Lower lobe of right lung (tissue), 2 donors: ENCODE measurements around the gene APPL1. TPM values are rescaled to one million over a fixed set of nuclear protein-coding genes. Genes with fewer than 3 reads are reported as not detected.

Experiments used
- ATAC-seq, 2 donors: fragments of 200-7000 bp; cut with Tn5 transposase; one replicate each; pipeline ENCODE4 v1.9.1; 2020 to 2022; ENCODE audit warnings: mild to moderate bottlenecking in 2 of 2, moderate library complexity in 2 of 2
- DNase-seq: peaks from one replicate; pipeline ENCODE4 v3.0.0-alpha.2; 2020
- H3K27ac ChIP-seq: fragments of 200-600 bp; one replicate; pipeline ENCODE4 v1.8.0; 2022
- H3K27me3 ChIP-seq: fragments of 200-600 bp; one replicate; pipeline ENCODE4 v1.8.0; 2022; ENCODE audit warnings: low read depth
- H3K36me3 ChIP-seq: fragments of 200-600 bp; one replicate; pipeline ENCODE4 v1.8.0; 2022; ENCODE audit warnings: mild to moderate bottlenecking
- H3K4me1 ChIP-seq: fragments of 200-600 bp; one replicate; pipeline ENCODE4 v1.8.0; 2022
- H3K4me3 ChIP-seq: fragments of 200-600 bp; one replicate; pipeline ENCODE4 v1.8.0; 2022; ENCODE audit warnings: mild to moderate bottlenecking
- H3K9me3 ChIP-seq: fragments of 200-600 bp; one replicate; pipeline ENCODE4 v1.8.0; 2022
- intact Hi-C: fragments of 100-400 bp; cut with DNase I; formaldehyde crosslinking; loops from one replicate; pipeline ENCODE4 v1.11.0; 2022
- total RNA-seq: library from RNA; stranded (reverse); fragmentation: NEBNext Ultra II Directional; extraction: Animal tissue kit (Norgen Biotek cat#: 25700); gene quantifications from one replicate; pipeline ENCODE4 v1.2.1, GENCODE V29; 2021
- TF ChIP-seq, protein P1 (sequence below): fragments of 200-600 bp; IDR thresholded peaks from one replicate; pipeline ENCODE4 v1.8.0; 2022; ENCODE audit warnings: antibody characterized with exemption, mild to moderate bottlenecking
- donor health status: DM: no; HTN: yes; CAD: no; lungs with severe emphysema.

Gene APPL1
- total RNA-seq, 1 donor from 2014 or later, result 45.5 TPM

DNA sequence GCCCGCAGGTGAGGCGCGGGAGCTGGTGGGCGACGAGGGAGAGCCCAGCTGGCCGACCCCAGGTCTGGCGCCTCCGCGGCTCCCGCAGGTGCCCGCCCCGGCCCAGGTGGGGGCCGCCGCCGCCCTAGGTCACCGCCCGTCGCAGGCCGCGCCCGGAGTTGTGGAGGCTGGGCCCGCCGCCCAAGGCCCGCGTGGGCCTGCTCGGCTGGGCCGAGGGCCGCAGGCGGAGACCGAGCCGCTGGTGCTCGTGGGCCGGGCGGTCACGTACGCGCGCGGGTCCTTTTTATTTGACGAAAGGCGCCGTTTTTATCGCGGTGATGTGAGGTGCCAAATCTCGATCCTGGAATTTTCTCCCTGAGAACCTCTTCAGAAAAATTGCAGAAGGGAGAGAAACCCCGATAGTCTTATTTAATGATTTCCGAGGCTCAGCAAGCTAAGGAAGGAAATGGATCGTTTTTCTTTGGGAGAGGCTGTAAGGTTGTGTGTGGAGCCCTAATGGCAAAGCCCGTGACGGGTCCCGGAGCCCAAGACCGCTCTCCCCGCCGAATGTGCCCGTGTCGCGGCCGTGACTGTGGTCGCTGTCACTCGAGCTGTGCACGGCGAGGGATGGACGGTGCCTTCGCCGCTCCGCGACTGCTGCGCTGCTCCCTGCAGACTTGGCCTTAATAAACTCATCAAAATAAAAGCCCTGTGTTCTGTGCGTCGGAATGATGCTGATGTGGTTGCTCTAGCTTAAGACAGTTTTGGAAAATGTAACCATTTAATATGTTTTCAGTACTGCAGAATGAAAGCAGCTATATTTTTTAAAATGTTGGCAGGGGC, 612 bp downstream of the APPL1 start:
- Histone ChIP-seq H3K9me3 (no peaks in the 10 kb centered on the region), H3K4me1 (peaks cover 32% of the 10 kb centered on the region)

DNA sequence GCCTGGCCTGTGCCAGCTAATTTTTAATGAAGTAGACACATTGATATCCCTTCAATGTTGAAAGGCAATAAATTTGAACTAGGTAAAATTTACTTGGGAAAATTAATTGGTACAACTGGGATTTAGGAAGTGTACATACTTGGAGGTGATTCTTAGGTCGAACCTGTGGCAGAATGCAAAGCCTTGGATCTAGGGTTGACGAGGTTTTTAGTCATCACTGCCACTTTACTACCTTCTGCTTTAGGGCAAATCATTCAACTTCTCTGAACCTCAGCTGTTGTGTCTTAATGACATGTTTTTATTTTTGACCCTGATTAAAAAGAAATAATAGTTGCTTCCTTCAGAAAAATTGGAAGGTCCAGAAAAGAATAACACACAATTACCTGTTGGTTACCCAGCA, 2.5 kb downstream of the APPL1 start:
- Histone ChIP-seq H3K36me3 (no peaks in the 10 kb centered on the region), H3K27me3 (no peaks in the 10 kb centered on the region), H3K4me3 (no peak overlapping the region), H3K27ac (no peak overlapping the region), H3K4me1 (peaks cover 32% of the 10 kb centered on the region), H3K9me3 (no peaks in the 10 kb centered on the region)
- intact Hi-C loops, result no loop called here
- TF ChIP-seq, protein P1, sequence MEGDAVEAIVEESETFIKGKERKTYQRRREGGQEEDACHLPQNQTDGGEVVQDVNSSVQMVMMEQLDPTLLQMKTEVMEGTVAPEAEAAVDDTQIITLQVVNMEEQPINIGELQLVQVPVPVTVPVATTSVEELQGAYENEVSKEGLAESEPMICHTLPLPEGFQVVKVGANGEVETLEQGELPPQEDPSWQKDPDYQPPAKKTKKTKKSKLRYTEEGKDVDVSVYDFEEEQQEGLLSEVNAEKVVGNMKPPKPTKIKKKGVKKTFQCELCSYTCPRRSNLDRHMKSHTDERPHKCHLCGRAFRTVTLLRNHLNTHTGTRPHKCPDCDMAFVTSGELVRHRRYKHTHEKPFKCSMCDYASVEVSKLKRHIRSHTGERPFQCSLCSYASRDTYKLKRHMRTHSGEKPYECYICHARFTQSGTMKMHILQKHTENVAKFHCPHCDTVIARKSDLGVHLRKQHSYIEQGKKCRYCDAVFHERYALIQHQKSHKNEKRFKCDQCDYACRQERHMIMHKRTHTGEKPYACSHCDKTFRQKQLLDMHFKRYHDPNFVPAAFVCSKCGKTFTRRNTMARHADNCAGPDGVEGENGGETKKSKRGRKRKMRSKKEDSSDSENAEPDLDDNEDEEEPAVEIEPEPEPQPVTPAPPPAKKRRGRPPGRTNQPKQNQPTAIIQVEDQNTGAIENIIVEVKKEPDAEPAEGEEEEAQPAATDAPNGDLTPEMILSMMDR, result no peak
- DNase-seq (no peak), ATAC-seq (no peak)

More for the DNA sequence above, 612 bp downstream of the APPL1 start:
- Histone ChIP-seq H3K27me3 (no peaks in the 10 kb centered on the region), H3K4me3 (peak overlapping the region; percentile 81), H3K36me3 (no peaks in the 10 kb centered on the region), H3K27ac (peak overlapping the region; percentile 92)
- intact Hi-C loops, result no loop called here
- TF ChIP-seq, protein P1, result no peak
- ATAC-seq, result peak; percentile 90
- peak; percentile 66 for DNase-seq

DNA sequence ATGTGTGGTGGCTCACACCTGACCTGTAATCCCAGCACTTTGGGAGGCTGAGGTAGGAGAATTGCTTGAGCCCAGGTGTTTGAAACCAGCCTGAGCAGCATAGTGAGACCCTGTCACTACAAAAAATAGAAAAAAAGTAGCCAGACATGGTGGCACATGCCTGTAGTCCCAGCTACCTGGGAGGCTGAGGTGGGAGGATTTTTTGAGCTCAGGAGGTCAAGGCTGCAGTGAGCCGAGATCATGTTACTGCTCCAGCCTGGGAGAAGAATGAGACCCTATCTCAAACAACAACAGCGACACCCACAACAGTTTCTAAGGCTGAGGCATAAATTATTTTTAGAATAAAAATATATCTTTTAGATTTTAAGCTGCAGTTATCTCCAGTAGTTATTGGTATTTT, 6.3 kb downstream of the APPL1 start:
- DNase-seq, result no peak
- Histone ChIP-seq H3K4me3 (no peak overlapping the region), H3K27ac (no peak overlapping the region), H3K27me3 (no peaks in the 10 kb centered on the region), H3K36me3 (peaks cover 9% of the 10 kb centered on the region), H3K4me1 (peaks cover 22% of the 10 kb centered on the region), H3K9me3 (no peaks in the 10 kb centered on the region)
- TF ChIP-seq, protein P1, result no peak
- ATAC-seq, result no peak
- intact Hi-C loops, result no loop called here

DNA sequence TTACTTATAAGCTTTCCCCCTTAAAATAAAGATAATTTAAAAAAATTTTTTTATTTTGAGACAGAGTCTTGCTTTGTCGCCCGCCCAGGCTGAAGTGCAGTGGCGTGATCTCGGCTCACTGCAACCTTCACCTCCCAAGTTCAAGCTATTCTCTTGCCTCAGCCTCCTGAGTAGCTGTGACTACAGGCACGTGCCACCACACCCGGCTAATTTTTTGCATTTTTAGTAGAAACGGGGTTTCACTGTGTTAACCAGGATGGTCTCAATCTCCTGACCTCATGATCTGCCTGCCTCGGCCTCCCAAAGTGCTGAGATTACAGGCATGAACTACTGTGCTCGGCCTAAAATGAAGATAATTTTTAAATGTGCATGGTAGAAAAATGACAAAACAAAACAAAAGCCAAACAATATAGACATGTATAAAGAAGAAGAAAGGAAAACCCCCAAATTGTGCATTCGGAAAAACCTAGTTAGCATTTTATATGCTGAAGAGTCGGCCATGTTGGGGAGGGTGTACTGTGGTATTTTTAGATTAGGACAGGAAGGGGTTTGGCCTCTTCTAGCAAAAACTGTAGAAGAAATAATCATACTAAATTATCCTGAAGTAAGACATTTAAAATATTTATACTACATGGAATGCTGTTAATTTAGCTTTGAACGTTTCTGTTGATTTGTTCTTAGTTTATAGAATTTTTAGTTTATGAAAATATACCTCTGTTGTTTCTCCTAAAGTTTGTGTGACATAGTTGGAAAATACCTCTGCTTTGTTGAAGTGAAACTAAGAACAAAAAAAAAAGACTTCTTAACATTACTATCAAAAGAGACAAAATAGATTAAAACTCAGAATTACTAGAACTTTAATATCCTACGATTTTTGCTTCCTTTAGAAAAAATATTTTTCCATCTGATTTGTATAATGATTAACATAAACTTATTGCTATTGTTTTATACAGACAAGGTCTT, 7.4 kb downstream of the APPL1 start:
- H3K9me3 ChIP-seq, result no peaks in the 10 kb centered on the region
- H3K4me3 ChIP-seq, result no peak overlapping the region
- H3K36me3 ChIP-seq, result peaks cover 20% of the 10 kb centered on the region
- DNase-seq (no peak), ATAC-seq (no peak)
- H3K27ac ChIP-seq, result no peak overlapping the region
- intact Hi-C loops, result no loop called here
- H3K27me3 ChIP-seq, result no peaks in the 10 kb centered on the region
- H3K4me1 ChIP-seq, result peaks cover 11% of the 10 kb centered on the region
- TF ChIP-seq, protein P1, result no peak

DNA sequence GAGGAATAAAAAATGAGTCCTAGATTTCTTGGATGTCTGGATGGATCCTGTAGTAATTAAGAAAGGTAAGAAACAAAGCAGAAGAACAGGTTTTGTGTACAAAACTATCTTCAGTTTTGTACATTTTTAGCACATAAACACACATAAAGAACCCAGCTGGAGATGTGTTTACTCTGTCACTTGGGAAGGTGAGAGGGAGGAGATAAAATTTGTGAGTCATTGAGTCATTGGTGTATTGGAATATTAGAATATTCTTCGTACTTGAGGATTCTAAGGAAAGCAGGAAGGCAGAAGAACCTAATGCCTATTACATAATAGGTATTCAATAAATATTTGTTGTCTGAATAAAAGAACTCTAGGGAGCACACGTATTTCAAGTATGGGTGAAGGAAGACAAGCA, 17.4 kb downstream of the APPL1 start:
- DNase-seq (no peak), ATAC-seq (no peak)
- intact Hi-C loops, result no loop called here
- Histone ChIP-seq H3K27me3 (no peaks in the 10 kb centered on the region), H3K36me3 (peaks cover 99% of the 10 kb centered on the region), H3K4me1 (no peaks in the 10 kb centered on the region), H3K27ac (no peak overlapping the region), H3K4me3 (no peak overlapping the region), H3K9me3 (no peaks in the 10 kb centered on the region)
- TF ChIP-seq, protein P1, result no peak
